A673 (cell line): ENCODE results near the gene TUBG2. TPM values are rescaled to one million over a fixed set of nuclear protein-coding genes. Genes with fewer than 3 reads are reported as not detected.

Experiments
- BruUV-seq: library from RNA; stranded (reverse); fragments of 400-500 nt; replicated peaks from 2 replicates; lab custom pipeline; 2021; lab: Mats Ljungman, UMichigan
- CTCF ChIA-PET: fragments of 300-600 bp; sonication (Branson Sonifier 250); formaldehyde crosslinking; loops from one replicate; lab custom pipeline; 2022; ENCODE audit warnings: antibody characterized with exemption; lab: Charles Lee
- POLR2A ChIA-PET: fragments of 300-600 bp; sonication (Branson Sonifier 250); formaldehyde crosslinking; loops from one replicate; lab custom pipeline; 2022; ENCODE audit warnings: antibody characterized with exemption; ENCODE audit not compliant: low non-redundant PET; lab: Charles Lee
- DNase-seq: peaks from one replicate; pipeline ENCODE4 v3.0.0-alpha.2; 2015; ENCODE audit warnings: low spot score
- H3K27ac ChIP-seq: fragments of 200-600 bp; sonication (generic); 2 replicates; pipeline ENCODE4 v1.5.1; 2016; ENCODE audit warnings: mixed run types, low read depth, mild to moderate bottlenecking, mixed read lengths, antibody characterized with exemption, low read length; ENCODE audit not compliant: poor library complexity, severe bottlenecking
- H3K27me3 ChIP-seq: fragments of 200-600 bp; sonication (generic); replicated peaks from 2 replicates; pipeline ENCODE4 v1.6.1; 2017; ENCODE audit warnings: mixed run types, low read depth, mild to moderate bottlenecking, mixed read lengths, antibody characterized with exemption, low read length; ENCODE audit not compliant: insufficient read depth, poor library complexity
- H3K36me3 ChIP-seq: fragments of 200-600 bp; sonication (generic); 2 replicates; pipeline ENCODE4 v1.6.1; 2016; ENCODE audit warnings: mixed run types, mild to moderate bottlenecking, mixed read lengths, antibody characterized with exemption, low read length; ENCODE audit not compliant: insufficient read depth, poor library complexity, severe bottlenecking
- H3K4me1 ChIP-seq: fragments of 200-600 bp; sonication (generic); 2 replicates; pipeline ENCODE4 v1.6.1; 2017; ENCODE audit warnings: mixed run types, mild to moderate bottlenecking, mixed read lengths, antibody characterized with exemption, low read length; ENCODE audit not compliant: insufficient read depth, poor library complexity, severe bottlenecking
- H3K4me3 ChIP-seq: fragments of 200-600 bp; sonication (generic); 2 replicates; pipeline ENCODE4 v1.5.1; 2016; ENCODE audit warnings: low read depth, mixed run types, mild to moderate bottlenecking, mixed read lengths, low read length; ENCODE audit not compliant: poor library complexity, severe bottlenecking
- H3K9me3 ChIP-seq: fragments of 200-600 bp; sonication (generic); 2 replicates; pipeline ENCODE4 v1.6.1; 2016; ENCODE audit warnings: mixed run types, low read depth, mild to moderate bottlenecking, mixed read lengths, antibody characterized with exemption, low read length; ENCODE audit not compliant: poor library complexity, severe bottlenecking
- EZH2 ChIP-seq: fragments of 200-600 bp; sonication (generic); IDR thresholded peaks from 2 replicates; pipeline ENCODE4 v1.6.1; 2017; ENCODE audit warnings: borderline replicate concordance, low read depth, mild to moderate bottlenecking, mixed read lengths, antibody characterized with exemption, low read length; ENCODE audit not compliant: poor library complexity, severe bottlenecking
- intact Hi-C: fragments of 100-400 bp; cut with micrococcal nuclease; formaldehyde crosslinking; loops from one replicate; pipeline ENCODE4 v1.10.0; 2022; ENCODE audit not compliant: unreplicated experiment
- total RNA-seq: library from RNA; stranded (reverse); gene quantifications from 2 replicates; pipeline ENCODE4 v1.2.3, GENCODE V29; 2021
- TF ChIP-seq, protein P1 (sequence below): fragments of 300-800, 200-600 bp; sonication (generic); conservative IDR thresholded peaks from 2 replicates; pipeline ENCODE4 v1.5.1; 2017; ENCODE audit warnings: low read depth, mild to moderate bottlenecking, antibody characterized with exemption, low read length, moderate library complexity, mixed read lengths

Gene TUBG2
- total RNA-seq, 1 experiment from 2014 or later, result 14.6 TPM

GRCh38 chr17:42651392-42651791 lies 7.7 kb upstream of the TUBG2 start:
- H3K9me3 ChIP-seq, result no peaks in the 10 kb centered on the region
- H3K4me1 ChIP-seq, result no peaks in the 10 kb centered on the region
- no peaks in the 10 kb centered on the region for H3K27me3 ChIP-seq
- no peak overlapping the region for H3K27ac ChIP-seq
- H3K4me3 ChIP-seq, result no peak overlapping the region
- ChIA-PET POLR2A (no interaction called here), CTCF (no interaction called here)
- intact Hi-C loops, result no loop called here
- BruUV-seq, result no TSS peak
- no peaks in the 10 kb centered on the region for H3K36me3 ChIP-seq
- TF ChIP-seq EZH2, result no peak
- TF ChIP-seq, protein P1, sequence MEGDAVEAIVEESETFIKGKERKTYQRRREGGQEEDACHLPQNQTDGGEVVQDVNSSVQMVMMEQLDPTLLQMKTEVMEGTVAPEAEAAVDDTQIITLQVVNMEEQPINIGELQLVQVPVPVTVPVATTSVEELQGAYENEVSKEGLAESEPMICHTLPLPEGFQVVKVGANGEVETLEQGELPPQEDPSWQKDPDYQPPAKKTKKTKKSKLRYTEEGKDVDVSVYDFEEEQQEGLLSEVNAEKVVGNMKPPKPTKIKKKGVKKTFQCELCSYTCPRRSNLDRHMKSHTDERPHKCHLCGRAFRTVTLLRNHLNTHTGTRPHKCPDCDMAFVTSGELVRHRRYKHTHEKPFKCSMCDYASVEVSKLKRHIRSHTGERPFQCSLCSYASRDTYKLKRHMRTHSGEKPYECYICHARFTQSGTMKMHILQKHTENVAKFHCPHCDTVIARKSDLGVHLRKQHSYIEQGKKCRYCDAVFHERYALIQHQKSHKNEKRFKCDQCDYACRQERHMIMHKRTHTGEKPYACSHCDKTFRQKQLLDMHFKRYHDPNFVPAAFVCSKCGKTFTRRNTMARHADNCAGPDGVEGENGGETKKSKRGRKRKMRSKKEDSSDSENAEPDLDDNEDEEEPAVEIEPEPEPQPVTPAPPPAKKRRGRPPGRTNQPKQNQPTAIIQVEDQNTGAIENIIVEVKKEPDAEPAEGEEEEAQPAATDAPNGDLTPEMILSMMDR, result no peak
- DNase-seq, result no peak

DNA sequence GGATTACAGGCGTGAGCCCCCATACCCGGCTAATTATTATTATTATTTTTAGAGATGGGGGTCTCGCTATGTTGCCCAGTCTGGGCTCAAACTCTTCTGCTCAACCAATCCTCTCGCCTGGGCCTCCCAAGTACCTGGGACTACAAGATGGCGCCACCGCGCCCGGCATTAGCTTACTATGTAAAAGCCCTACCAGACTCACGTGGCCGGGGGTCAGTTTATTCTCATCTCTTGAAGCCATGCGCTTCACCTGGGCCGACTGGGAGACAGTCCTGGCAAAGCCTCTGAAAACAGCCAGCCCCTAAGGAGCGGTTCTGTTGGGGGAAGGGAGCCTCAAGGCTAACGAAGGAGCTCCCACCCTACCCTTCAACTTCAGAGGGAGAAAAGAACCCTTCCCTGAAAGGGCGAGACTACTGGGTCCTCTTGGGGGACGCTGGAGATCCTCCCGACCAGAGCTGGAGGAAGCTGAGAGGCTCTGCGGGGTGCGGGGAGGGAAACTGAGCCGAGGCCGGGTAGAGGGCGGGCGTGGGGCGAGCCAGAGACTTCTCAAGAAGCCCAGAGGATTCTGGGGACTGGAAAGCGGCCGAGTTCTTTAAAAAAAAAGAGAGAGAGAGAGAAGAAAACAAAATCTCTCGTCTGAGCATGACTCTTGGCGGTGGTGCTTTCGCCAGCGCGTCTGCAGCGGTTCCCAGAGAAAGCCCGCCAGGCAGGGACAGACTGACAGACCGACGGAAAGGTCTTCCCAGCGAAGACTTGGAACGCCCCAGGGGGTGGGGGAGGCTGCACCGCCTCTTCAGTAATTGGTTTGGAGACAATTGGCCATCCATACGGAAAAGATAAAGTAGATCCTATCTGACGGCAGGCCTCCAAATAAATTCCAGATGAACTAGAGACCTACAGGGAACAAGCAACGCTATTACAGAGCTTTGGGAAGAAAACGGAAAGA lies 5.6 kb upstream of the TUBG2 start:
- BruUV-seq, result no TSS peak
- H3K9me3 ChIP-seq, result no peaks in the 10 kb centered on the region

DNA sequence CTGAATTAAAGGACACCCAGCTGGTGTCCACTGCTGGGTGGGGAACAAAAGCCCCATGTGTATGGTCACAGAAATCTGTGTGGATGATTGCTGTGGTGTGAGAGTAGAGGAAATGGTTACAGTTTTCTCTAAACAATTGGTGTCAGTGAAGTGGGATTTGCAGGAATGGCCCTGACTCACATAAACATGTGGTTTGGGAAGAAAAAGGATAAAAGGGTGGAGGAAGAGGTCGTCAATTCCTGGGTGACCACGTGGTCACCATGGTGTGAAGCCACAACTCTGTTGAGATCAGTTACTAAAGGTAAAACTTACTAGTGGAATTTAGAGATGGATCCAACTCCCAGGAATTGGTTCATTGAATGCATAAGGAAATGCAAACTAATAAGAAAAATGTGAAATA lies 3.6 kb upstream of the TUBG2 start:
- BruUV-seq, result no TSS peak
- TF ChIP-seq, protein P1, result no peak
- no peak for TF ChIP-seq EZH2
- no peaks in the 10 kb centered on the region for H3K36me3 ChIP-seq
- ChIA-PET POLR2A (no interaction called here), CTCF (no interaction called here)
- H3K4me1 ChIP-seq, result peaks cover 4% of the 10 kb centered on the region
- no peaks in the 10 kb centered on the region for H3K27me3 ChIP-seq
- H3K9me3 ChIP-seq, result no peaks in the 10 kb centered on the region
- no peak for DNase-seq
- no peak overlapping the region for H3K27ac ChIP-seq
- intact Hi-C loops, result no loop called here
- H3K4me3 ChIP-seq, result no peak overlapping the region

More for the DNA sequence above, 5.6 kb upstream of the TUBG2 start:
- Histone ChIP-seq H3K27me3 (no peaks in the 10 kb centered on the region), H3K4me1 (no peaks in the 10 kb centered on the region), H3K27ac (no peak overlapping the region), H3K4me3 (peak overlapping the region; percentile 10), H3K36me3 (no peaks in the 10 kb centered on the region)
- intact Hi-C loops, result no loop called here
- DNase-seq, result peak; percentile 31
- TF ChIP-seq EZH2, result no peak
- TF ChIP-seq, protein P1, result no peak
- CTCF ChIA-PET, result no interaction called here
- POLR2A ChIA-PET, result no interaction called here
